PC-3 (cell line): ENCODE measurements around the gene MLKL.

Source experiments
- EZH2 ChIP-seq: fragments of 300-600 bp; sonication (generic); IDR thresholded peaks from one replicate; pipeline ENCODE4 v1.6.1; 2017; ENCODE audit warnings: antibody characterized with exemption, mild to moderate bottlenecking, low read length; ENCODE audit not compliant: unreplicated experiment
- TF ChIP-seq, protein P1 (sequence below): fragments of 300-600 bp; sonication (generic); conservative IDR thresholded peaks from 2 replicates; pipeline ENCODE4 v1.5.1; 2017; ENCODE audit warnings: antibody characterized with exemption, low read depth, mild to moderate bottlenecking, low read length

- TF ChIP-seq, protein P1, sequence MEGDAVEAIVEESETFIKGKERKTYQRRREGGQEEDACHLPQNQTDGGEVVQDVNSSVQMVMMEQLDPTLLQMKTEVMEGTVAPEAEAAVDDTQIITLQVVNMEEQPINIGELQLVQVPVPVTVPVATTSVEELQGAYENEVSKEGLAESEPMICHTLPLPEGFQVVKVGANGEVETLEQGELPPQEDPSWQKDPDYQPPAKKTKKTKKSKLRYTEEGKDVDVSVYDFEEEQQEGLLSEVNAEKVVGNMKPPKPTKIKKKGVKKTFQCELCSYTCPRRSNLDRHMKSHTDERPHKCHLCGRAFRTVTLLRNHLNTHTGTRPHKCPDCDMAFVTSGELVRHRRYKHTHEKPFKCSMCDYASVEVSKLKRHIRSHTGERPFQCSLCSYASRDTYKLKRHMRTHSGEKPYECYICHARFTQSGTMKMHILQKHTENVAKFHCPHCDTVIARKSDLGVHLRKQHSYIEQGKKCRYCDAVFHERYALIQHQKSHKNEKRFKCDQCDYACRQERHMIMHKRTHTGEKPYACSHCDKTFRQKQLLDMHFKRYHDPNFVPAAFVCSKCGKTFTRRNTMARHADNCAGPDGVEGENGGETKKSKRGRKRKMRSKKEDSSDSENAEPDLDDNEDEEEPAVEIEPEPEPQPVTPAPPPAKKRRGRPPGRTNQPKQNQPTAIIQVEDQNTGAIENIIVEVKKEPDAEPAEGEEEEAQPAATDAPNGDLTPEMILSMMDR, result no peak
- no peak for TF ChIP-seq EZH2
These were observed 27.2 kb upstream of the MLKL start for GRCh38 chr16:74727903-74728302.
